Right renal pelvis (tissue), 4 donors: Measurements from ENCODE around the gene SLMAP. TPM values are rescaled to one million over a fixed set of nuclear protein-coding genes. Genes with fewer than 3 reads are reported as not detected.

Experiments
- polyA plus RNA-seq, 4 donors: library from polyadenylated mRNA; unstranded; fragments of 120-200 nt; gene quantifications; one replicate each; pipeline ENCODE4 v1.2.1, GENCODE V29; 2013; ENCODE audit not compliant: insufficient read length in 4 of 4

Gene SLMAP
- polyA plus RNA-seq, 4 donors: 42.4 to 51.2 (median 46.1) TPM

Other genes with a start within 250 kb of the SLMAP start
- 1 to 10 TPM in 3 of 4 donors, under 1 TPM in 1; 0.90 to 1.1 (median 1.1) TPM for gene DNAH12, start 212.0 kb upstream of the SLMAP start, polyA plus RNA-seq
- 10 to 100 TPM; 12.8 to 14.5 (median 13.6) TPM for gene PDE12, start 200.0 kb upstream of the SLMAP start, polyA plus RNA-seq
- gene ARF4, start 159.0 kb upstream of the SLMAP start, polyA plus RNA-seq: 100 to 1,000 TPM; 237 to 275 (median 270) TPM
- 10 to 100 TPM; 21.0 to 37.0 (median 26.9) TPM for gene DENND6A, start 63.2 kb upstream of the SLMAP start, polyA plus RNA-seq